SK-N-SH (cell line): ENCODE measurements around the gene EIF4E1B. TPM values are rescaled to one million over a fixed set of nuclear protein-coding genes. Genes with fewer than 3 reads are reported as not detected.

Experiments
- CTCF ChIA-PET: fragments of 300-600, 350-600 bp; formaldehyde crosslinking; extraction: SDS; loops from one replicate; lab custom pipeline; 2021; lab: Yijun Ruan, JAX
- POLR2A ChIA-PET: fragments of 350-600 bp; sonication (Branson Sonifier 250); formaldehyde crosslinking; extraction: SDS; loops from one replicate; lab custom pipeline; 2020; ENCODE audit warnings: antibody characterized with exemption, inconsistent platforms; lab: Yijun Ruan, JAX
- DNase-seq: peaks from one replicate; pipeline ENCODE4 v3.0.0; 2012
- H2AFZ ChIP-seq: fragments of 200-600 bp; sonication (generic); 2 replicates; pipeline ENCODE4 v1.8.1; 2016; ENCODE audit warnings: antibody characterized with exemption, mild to moderate bottlenecking, low read depth
- H3F3A ChIP-seq: fragments of 200-600 bp; sonication (generic); replicated peaks from 2 replicates; pipeline ENCODE3; 2016; ENCODE audit warnings: antibody characterized with exemption, mild to moderate bottlenecking; ENCODE audit not compliant: insufficient read depth
- H3K27ac ChIP-seq, 2 experiments: fragments of 200-500 bp in 1 of 2; fragments of 200-600 bp in 1 of 2; sonication (Bioruptor generic) in 1 of 2; sonication (generic), shearing (Covaris generic) in 1 of 2; 2 replicates each; pipeline versions ENCODE4 v1.5.1 to v1.6.1; 2014 to 2016; ENCODE audit warnings: low read depth in 2 of 2, inconsistent platforms in 1 of 2, low read length in 1 of 2, mild to moderate bottlenecking in 1 of 2, mixed read lengths in 1 of 2
- H3K27me3 ChIP-seq: fragments of 200-600 bp; sonication (generic), shearing (Covaris generic); 2 replicates; pipeline ENCODE4 v1.6.1; 2016; ENCODE audit warnings: mixed run types; ENCODE audit not compliant: insufficient read depth
- H3K36me3 ChIP-seq, 2 experiments: fragments of 200-500 bp in 1 of 2; fragments of 200-600 bp in 1 of 2; sonication (Bioruptor generic) in 1 of 2; sonication (generic) in 1 of 2; replicated peaks in 1 of 2; 2 replicates each; pipeline versions ENCODE3 to v1.5.1; 2014 to 2016; ENCODE audit warnings: low read length in 1 of 2, mild to moderate bottlenecking in 1 of 2; ENCODE audit not compliant: insufficient read depth in 2 of 2, control insufficient read depth in 1 of 2
- H3K4me1 ChIP-seq, 2 experiments: fragments of 200-500 bp in 1 of 2; fragments of 200-600 bp in 1 of 2; sonication (Bioruptor generic) in 1 of 2; sonication (generic), shearing (Covaris generic) in 1 of 2; 2 replicates each; pipeline versions ENCODE4 v1.5.1 to v1.6.1; 2014 to 2016; ENCODE audit warnings: low read depth in 1 of 2, low read length in 1 of 2, mixed run types in 1 of 2; ENCODE audit not compliant: insufficient read depth in 2 of 2, control insufficient read depth in 1 of 2
- H3K4me2 ChIP-seq: fragments of 200-600 bp; sonication (generic), shearing (Covaris generic); 2 replicates; pipeline ENCODE4 v1.6.1; 2017; ENCODE audit warnings: mixed run types
- H3K4me3 ChIP-seq, 2 experiments: fragments of 200-500 bp in 1 of 2; fragments of 200-600 bp in 1 of 2; sonication (Bioruptor generic) in 1 of 2; sonication (generic), shearing (Covaris generic) in 1 of 2; 2 replicates each; pipeline versions ENCODE4 v1.5.1 to v1.8.1; 2014 to 2016; ENCODE audit warnings: low read depth in 2 of 2, inconsistent platforms in 1 of 2, low read length in 1 of 2, mild to moderate bottlenecking in 1 of 2, mixed read lengths in 1 of 2, moderate library complexity in 1 of 2
- H3K79me2 ChIP-seq: fragments of 200-600 bp; sonication (generic); 2 replicates; pipeline ENCODE4 v1.8.1; 2017; ENCODE audit warnings: mild to moderate bottlenecking; ENCODE audit not compliant: insufficient read depth
- H3K9ac ChIP-seq: fragments of 200-600 bp; sonication (generic); 2 replicates; pipeline ENCODE4 v1.6.1; 2017; ENCODE audit warnings: mixed run types
- H3K9me2 ChIP-seq: fragments of 200-600 bp; sonication (generic); 2 replicates; pipeline ENCODE4 v1.6.1; 2017; ENCODE audit warnings: mixed run types
- H3K9me3 ChIP-seq: fragments of 200-600 bp; sonication (generic); 2 replicates; pipeline ENCODE4 v1.6.1; 2017; ENCODE audit warnings: mixed run types, mild to moderate bottlenecking, moderate library complexity
- H4K20me1 ChIP-seq: fragments of 200-600 bp; sonication (generic); 2 replicates; pipeline ENCODE4 v1.6.1; 2017; ENCODE audit warnings: mild to moderate bottlenecking, mixed run types; ENCODE audit not compliant: insufficient read depth
- CTCF ChIP-seq: fragments of 200-600 bp; sonication (generic); IDR thresholded peaks from 2 replicates; pipeline ENCODE4 v1.6.1; 2017; ENCODE audit warnings: antibody characterized with exemption, mild to moderate bottlenecking, moderate library complexity
- EZH2phosphoT487 ChIP-seq: fragments of 200-600 bp; sonication (generic); IDR thresholded peaks from 2 replicates; pipeline ENCODE4 v1.6.1; 2017; ENCODE audit warnings: low read depth, mixed run types, mild to moderate bottlenecking, antibody characterized with exemption, moderate library complexity, borderline replicate concordance
- FOSL2 ChIP-seq: IDR thresholded peaks from 2 replicates; pipeline ENCODE4 v1.4.0; 2012; ENCODE audit warnings: low read depth, mild to moderate bottlenecking, moderate library complexity, borderline replicate concordance
- FOXM1 ChIP-seq: IDR thresholded peaks from 2 replicates; pipeline ENCODE4 v1.4.0; 2012; ENCODE audit warnings: low read depth, mild to moderate bottlenecking
- GABPA ChIP-seq: IDR thresholded peaks from 2 replicates; pipeline ENCODE4 v1.4.0; 2012; ENCODE audit warnings: low read depth, mild to moderate bottlenecking
- MEF2A ChIP-seq: IDR thresholded peaks from 2 replicates; pipeline ENCODE4 v1.4.0; 2012; ENCODE audit warnings: low read depth, borderline replicate concordance
- NFIC ChIP-seq: IDR thresholded peaks from 2 replicates; pipeline ENCODE4 v1.4.0; 2012; ENCODE audit warnings: borderline replicate concordance
- PBX3 ChIP-seq: IDR thresholded peaks from 2 replicates; pipeline ENCODE4; 2012
- POLR2AphosphoS5 ChIP-seq: IDR thresholded peaks from 2 replicates; pipeline ENCODE4 v1.6.1; 2012; ENCODE audit warnings: low read depth, low read length
- RCOR1 ChIP-seq: fragments of 150-350 bp; IDR thresholded peaks from 2 replicates; pipeline ENCODE4 v1.6.1; 2017; ENCODE audit warnings: antibody characterized with exemption, low read length
- SIN3A ChIP-seq: IDR thresholded peaks from 2 replicates; pipeline ENCODE4 v1.6.1; 2012; ENCODE audit warnings: low read depth, mild to moderate bottlenecking, low read length, moderate library complexity, borderline replicate concordance
- TAF1 ChIP-seq: IDR thresholded peaks from 2 replicates; pipeline ENCODE4 v1.6.1; 2012; ENCODE audit warnings: low read depth, mild to moderate bottlenecking, low read length, moderate library complexity, borderline replicate concordance
- USF2 ChIP-seq: fragments of 150-350 bp; IDR thresholded peaks from 2 replicates; pipeline ENCODE4 v1.6.1; 2017; ENCODE audit warnings: antibody characterized with exemption, low read length, low read depth, borderline replicate concordance
- WGBS: methylation state at CpG from one replicate; pipeline ENCODE4 v1.1.6; 2017; ENCODE audit warnings: low lambda C conversion rate; 5-methylcytosine and 5-hydroxymethylcytosine counted together
- polyA plus RNA-seq, 3 experiments: library from polyadenylated mRNA; depleted of rRNA; stranded (reverse); fragments of >200 nt; gene quantifications; 2 replicates each; pipeline ENCODE4 v1.2.3, GENCODE V29; 2012

The EIF4E1B gene
- polyA plus RNA-seq, 1 of the 3 experiments (the other 2 are of a cell fraction), result not detected

- Histone ChIP-seq H3K36me3 (no peaks in the 10 kb centered on the region), H4K20me1 (no peaks in the 10 kb centered on the region)
- POLR2A ChIA-PET, result interaction anchor here (1.2 kb wide), 1 partner anchor 106 kb away, joined by 3 read pairs; the partner anchor contains the start of gene RNF44
- no peak for TF ChIP-seq TAF1
- no peak for TF ChIP-seq GABPA
- no peak for TF ChIP-seq MEF2A
- TF ChIP-seq EZH2phosphoT487, result no peak
- no peak for TF ChIP-seq CTCF
- no peak for TF ChIP-seq NFIC
- TF ChIP-seq, all 33 proteins: peak for 0
- no peak overlapping the region for H3K4me3 ChIP-seq
- H3K27ac ChIP-seq, result no peak overlapping the region
- H2AFZ ChIP-seq, result no peak overlapping the region
- WGBS, result 70% methylated on average over 6 of the region's 15 CpGs
- no peaks in the 10 kb centered on the region for H3K27me3 ChIP-seq
- no peaks in the 10 kb centered on the region for H3F3A ChIP-seq
- peaks cover 4 to 8% of the 10 kb centered on the region in 2 experiments; a peak in 2 of 4 replicates for H3K4me1 ChIP-seq
- no peaks in the 10 kb centered on the region for H3K9me3 ChIP-seq
- no peak overlapping the region for H3K4me2 ChIP-seq
- CTCF ChIA-PET, result interaction anchor here (1.4 kb wide), 1 partner anchor 18 kb away, joined by 3 read pairs; no protein-coding TSS in a partner anchor
- no peaks in the 10 kb centered on the region for H3K9me2 ChIP-seq
- H3K79me2 ChIP-seq, result peaks cover 6% of the 10 kb centered on the region
- no peak for DNase-seq
- no peak overlapping the region for H3K9ac ChIP-seq
Measured at GRCh38 chr5:176642675-176643490, 12.4 kb downstream of the EIF4E1B start.

GRCh38 chr5:176643491-176644219 lies 13.2 kb downstream of the EIF4E1B start:
- no peaks in the 10 kb centered on the region for H3K9me2 ChIP-seq
- no peak overlapping the region for H2AFZ ChIP-seq
- ChIA-PET POLR2A (no interaction called here), CTCF (interaction anchor here (5.8 kb wide), 1 partner anchor 71 kb away, joined by 38 read pairs; no protein-coding TSS in a partner anchor)
- H3K4me2 ChIP-seq, result no peak overlapping the region
- no peaks in the 10 kb centered on the region for H3K9me3 ChIP-seq
- DNase-seq, result no peak
- no peak overlapping the region for H3K4me3 ChIP-seq
- no peaks in the 10 kb centered on the region for H3K27me3 ChIP-seq
- H4K20me1 ChIP-seq, result peaks cover 3% of the 10 kb centered on the region; the same call in 1 of the 2 replicates
- WGBS, result 77% methylated on average over 8 of the region's 11 CpGs
- peaks cover 13% of the 10 kb centered on the region for H3K79me2 ChIP-seq
- peaks cover 4 to 16% of the 10 kb centered on the region in 2 experiments; a peak in 2 of 4 replicates for H3K4me1 ChIP-seq
- H3K36me3 ChIP-seq, result no peaks in the 10 kb centered on the region
- H3K9ac ChIP-seq, result no peak overlapping the region
- no peaks in the 10 kb centered on the region for H3F3A ChIP-seq
- no peak overlapping the region for H3K27ac ChIP-seq
- TF ChIP-seq PBX3 (no peak), RCOR1 (no peak), POLR2AphosphoS5 (no peak), FOXM1 (no peak), USF2 (no peak), MEF2A (no peak), TAF1 (no peak), CTCF (no peak), SIN3A (no peak), FOSL2 (no peak)
